ENCODE measurements around the gene ZNF865.

The ZNF865 gene

GRCh38 chr19:55626350-55626749 is 20.9 kb downstream of the ZNF865 start:
- DNase-seq = no peak

- DNase-seq = peak; percentile 72 to 83
These were observed 27.0 kb downstream of the ZNF865 start for GRCh38 chr19:55632463-55632834.

GRCh38 chr19:55633861-55634260 is 28.4 kb downstream of the ZNF865 start:
- DNase-seq = no peak

GRCh38 chr19:55635334-55635717 is 29.9 kb downstream of the ZNF865 start:
- no peak for DNase-seq

GRCh38 chr19:55635856-55636440 is 30.5 kb downstream of the ZNF865 start:
- DNase-seq = no peak

GRCh38 chr19:55636723-55637122 is 31.3 kb downstream of the ZNF865 start:
- DNase-seq = no peak

GRCh38 chr19:55637534-55637933 is 32.1 kb downstream of the ZNF865 start:
- no peak for DNase-seq

- peak; percentile 28 to 48 for DNase-seq
These were observed 33.5 kb downstream of the ZNF865 start for GRCh38 chr19:55638864-55639359.

- DNase-seq = no peak
These were observed 34.7 kb downstream of the ZNF865 start for GRCh38 chr19:55640043-55640576.

GRCh38 chr19:55640577-55641425 is 35.4 kb downstream of the ZNF865 start, which contains the start of gene ZNF580:
ZNF580 (plus strand) TSS chr19:55641002; CDS start chr19:55642509, 1,507 bp downstream.
- peak in 1 of 2 experiments; percentile 49 for DNase-seq

GRCh38 chr19:55641426-55642152 is 36.1 kb downstream of the ZNF865 start:
- peak in 1 of 2 experiments; percentile 49 for DNase-seq

- DNase-seq = peak in 1 of 2 experiments; percentile 29
These were observed 36.9 kb downstream of the ZNF865 start for GRCh38 chr19:55642153-55643002.

GRCh38 chr19:55643003-55643886 is 37.8 kb downstream of the ZNF865 start, which contains the start of gene ZNF581:
ZNF581 (plus strand) TSS chr19:55643649; CDS start chr19:55644572, 923 bp downstream.
- peak; percentile 42 to 71 for DNase-seq

- DNase-seq = no peak
These were observed 38.4 kb downstream of the ZNF865 start for GRCh38 chr19:55643887-55644176.

GRCh38 chr19:55644191-55644833 is 38.9 kb downstream of the ZNF865 start:
- no peak for DNase-seq

GRCh38 chr19:55644842-55645511 is 39.5 kb downstream of the ZNF865 start:
- DNase-seq = no peak

GRCh38 chr19:55645512-55645881 is 40.0 kb downstream of the ZNF865 start:
- DNase-seq = no peak

GRCh38 chr19:55646889-55647731 is 41.7 kb downstream of the ZNF865 start:
- no peak for DNase-seq
